Measurements from ENCODE around the gene AGBL3. TPM values are rescaled to one million over a fixed set of nuclear protein-coding genes. Genes with fewer than 3 reads are reported as not detected.

The AGBL3 gene
- total RNA-seq, 1 donor: 2.2 TPM

DNA sequence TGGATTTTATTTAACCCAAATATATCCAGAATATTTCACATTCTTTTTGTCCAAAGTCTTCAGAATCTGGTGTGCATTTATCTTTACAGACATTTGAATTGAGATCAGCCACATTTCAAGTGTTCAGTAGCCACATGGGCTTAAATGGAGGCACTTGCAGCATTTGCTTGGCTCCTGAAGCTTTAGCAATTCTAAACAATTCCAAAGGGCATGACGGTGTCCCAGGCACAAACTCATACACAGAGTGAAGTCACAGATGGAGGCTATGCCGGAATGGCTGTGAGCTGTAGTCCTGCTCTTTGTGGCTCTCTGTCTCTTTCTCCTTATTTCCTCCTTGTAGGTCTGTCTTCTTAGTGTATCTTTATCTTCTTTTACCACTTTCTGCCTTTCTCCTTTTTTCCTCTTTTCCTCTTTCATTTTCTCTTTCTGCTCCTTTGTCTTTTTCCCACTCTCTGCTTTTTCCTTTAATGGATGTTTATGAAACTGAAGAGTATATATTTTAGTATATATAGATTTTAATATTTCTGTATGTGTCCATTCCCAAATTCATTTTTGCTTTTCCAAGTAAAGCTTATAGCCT, 7.7 kb downstream of the AGBL3 start:
- H3K4me1 ChIP-seq (ENCODE audit: insufficient read depth, low read length): peaks cover 19% of the 10 kb centered on the region
- no peaks in the 10 kb centered on the region for H3K79me2 ChIP-seq (ENCODE audit: insufficient read depth, low read length)
- H3K27ac ChIP-seq (ENCODE audit: low read depth, low read length): no peak overlapping the region
- H3K4me3 ChIP-seq (ENCODE audit: insufficient read depth, low read length): no peak overlapping the region
- TF ChIP-seq, protein P1, sequence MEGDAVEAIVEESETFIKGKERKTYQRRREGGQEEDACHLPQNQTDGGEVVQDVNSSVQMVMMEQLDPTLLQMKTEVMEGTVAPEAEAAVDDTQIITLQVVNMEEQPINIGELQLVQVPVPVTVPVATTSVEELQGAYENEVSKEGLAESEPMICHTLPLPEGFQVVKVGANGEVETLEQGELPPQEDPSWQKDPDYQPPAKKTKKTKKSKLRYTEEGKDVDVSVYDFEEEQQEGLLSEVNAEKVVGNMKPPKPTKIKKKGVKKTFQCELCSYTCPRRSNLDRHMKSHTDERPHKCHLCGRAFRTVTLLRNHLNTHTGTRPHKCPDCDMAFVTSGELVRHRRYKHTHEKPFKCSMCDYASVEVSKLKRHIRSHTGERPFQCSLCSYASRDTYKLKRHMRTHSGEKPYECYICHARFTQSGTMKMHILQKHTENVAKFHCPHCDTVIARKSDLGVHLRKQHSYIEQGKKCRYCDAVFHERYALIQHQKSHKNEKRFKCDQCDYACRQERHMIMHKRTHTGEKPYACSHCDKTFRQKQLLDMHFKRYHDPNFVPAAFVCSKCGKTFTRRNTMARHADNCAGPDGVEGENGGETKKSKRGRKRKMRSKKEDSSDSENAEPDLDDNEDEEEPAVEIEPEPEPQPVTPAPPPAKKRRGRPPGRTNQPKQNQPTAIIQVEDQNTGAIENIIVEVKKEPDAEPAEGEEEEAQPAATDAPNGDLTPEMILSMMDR (IDR thresholded peaks at IDR 0.05; ENCODE audit: extremely low read depth, low read depth, low read length): no peak
- DNase-seq (ENCODE audit: insufficient read length, low spot score, missing footprints): no peak
- H4K20me1 ChIP-seq (ENCODE audit: insufficient read depth, low read length): no peaks in the 10 kb centered on the region
- H3K27me3 ChIP-seq (ENCODE audit: insufficient read depth, low read length): no peaks in the 10 kb centered on the region
- H3K4me2 ChIP-seq (ENCODE audit: insufficient read depth, low read length): no peak overlapping the region
- no peak overlapping the region for H2AFZ ChIP-seq (ENCODE audit: low read length)
- H3K36me3 ChIP-seq (ENCODE audit: insufficient read depth, low read length): peaks cover 4% of the 10 kb centered on the region
- no peaks in the 10 kb centered on the region for H3K9me3 ChIP-seq (ENCODE audit: low read depth, low read length)

DNA sequence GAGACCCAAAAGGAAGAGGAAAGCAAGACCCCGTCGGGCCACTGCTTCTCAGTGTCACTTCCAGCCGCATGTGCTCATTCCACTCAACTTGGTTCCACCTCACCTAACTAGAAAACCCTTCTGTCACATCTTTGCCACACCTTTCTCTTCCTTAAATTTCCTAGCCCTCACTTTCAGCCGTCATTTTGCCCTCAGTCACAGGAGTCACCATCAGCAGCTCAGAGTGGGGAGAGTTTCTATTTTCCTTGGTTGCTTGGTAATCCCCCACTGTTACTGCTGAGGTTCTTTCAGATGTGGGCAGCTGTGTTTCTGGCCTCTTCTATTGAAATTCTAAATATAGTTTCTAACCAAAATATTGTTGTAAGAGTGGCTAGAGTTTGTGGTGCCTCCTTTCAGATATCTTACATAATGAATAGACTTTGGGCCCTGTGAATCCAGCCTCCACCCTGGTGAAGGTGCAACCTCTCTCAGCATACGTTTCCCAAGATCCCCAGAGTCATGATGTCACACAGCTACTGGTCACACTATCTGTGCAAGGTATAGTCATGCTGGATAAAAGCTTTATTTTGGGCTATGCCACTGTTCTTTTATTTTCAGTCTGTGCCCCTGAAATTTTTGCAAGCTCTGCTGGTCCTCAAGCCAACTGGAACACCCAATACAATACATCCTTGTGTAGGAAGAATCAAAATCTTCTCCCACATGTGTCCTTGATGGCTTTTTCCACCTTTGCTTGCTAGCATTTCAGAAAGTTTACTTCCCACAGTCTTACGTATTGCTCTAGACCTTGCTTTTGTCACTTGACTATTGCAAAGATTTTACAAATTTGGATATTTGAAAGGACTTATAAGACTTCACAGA, 9.2 kb downstream of the AGBL3 start:
- peaks cover 19% of the 10 kb centered on the region for H3K4me1 ChIP-seq (ENCODE audit: insufficient read depth, low read length)

DNA sequence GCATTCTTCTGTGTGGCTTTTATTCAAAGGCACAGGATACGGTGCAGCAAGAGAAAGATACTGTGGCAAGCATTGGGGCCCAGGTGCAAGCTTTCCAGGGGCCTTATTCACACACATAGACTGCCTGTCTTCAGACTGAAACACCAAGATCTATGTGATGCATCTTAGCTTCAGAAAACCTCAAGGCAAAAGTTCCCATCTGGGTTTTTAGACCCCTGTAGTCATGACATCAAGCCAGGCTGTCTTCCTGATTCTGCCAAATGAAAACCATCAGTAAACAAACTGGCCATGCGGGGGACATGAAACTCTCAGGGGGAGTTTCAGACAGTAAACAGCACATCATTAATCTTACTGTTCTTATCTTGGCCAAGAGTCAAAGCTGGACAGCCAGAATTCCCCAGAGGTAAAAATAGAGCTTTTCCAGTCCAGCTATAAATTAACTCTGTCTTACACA, 9.8 kb downstream of the AGBL3 start:
- Histone ChIP-seq H3K4me2 (ENCODE audit: insufficient read depth, low read length) (no peak overlapping the region), H3K4me1 (ENCODE audit: insufficient read depth, low read length) (peaks cover 14% of the 10 kb centered on the region), H3K9me3 (ENCODE audit: low read depth, low read length) (no peaks in the 10 kb centered on the region), H3K36me3 (ENCODE audit: insufficient read depth, low read length) (no peaks in the 10 kb centered on the region), H2AFZ (ENCODE audit: low read length) (no peak overlapping the region), H3K4me3 (ENCODE audit: insufficient read depth, low read length) (no peak overlapping the region), H4K20me1 (ENCODE audit: insufficient read depth, low read length) (no peaks in the 10 kb centered on the region), H3K27me3 (ENCODE audit: insufficient read depth, low read length) (no peaks in the 10 kb centered on the region), H3K27ac (ENCODE audit: low read depth, low read length) (no peak overlapping the region), H3K79me2 (ENCODE audit: insufficient read depth, low read length) (no peaks in the 10 kb centered on the region)
- DNase-seq (ENCODE audit: insufficient read length, low spot score, missing footprints): no peak
- TF ChIP-seq, protein P1 (IDR thresholded peaks at IDR 0.05; ENCODE audit: extremely low read depth, low read depth, low read length): no peak

More for the DNA sequence above, 9.2 kb downstream of the AGBL3 start:
- Histone ChIP-seq H3K4me3 (ENCODE audit: insufficient read depth, low read length) (no peak overlapping the region), H4K20me1 (ENCODE audit: insufficient read depth, low read length) (no peaks in the 10 kb centered on the region), H3K27ac (ENCODE audit: low read depth, low read length) (no peak overlapping the region), H3K4me2 (ENCODE audit: insufficient read depth, low read length) (no peak overlapping the region), H2AFZ (ENCODE audit: low read length) (no peak overlapping the region), H3K79me2 (ENCODE audit: insufficient read depth, low read length) (no peaks in the 10 kb centered on the region), H3K27me3 (ENCODE audit: insufficient read depth, low read length) (no peaks in the 10 kb centered on the region), H3K9me3 (ENCODE audit: low read depth, low read length) (no peaks in the 10 kb centered on the region), H3K36me3 (ENCODE audit: insufficient read depth, low read length) (no peaks in the 10 kb centered on the region)
- TF ChIP-seq, protein P1 (IDR thresholded peaks at IDR 0.05; ENCODE audit: extremely low read depth, low read depth, low read length): no peak
- no peak for DNase-seq (ENCODE audit: insufficient read length, low spot score, missing footprints)

DNA sequence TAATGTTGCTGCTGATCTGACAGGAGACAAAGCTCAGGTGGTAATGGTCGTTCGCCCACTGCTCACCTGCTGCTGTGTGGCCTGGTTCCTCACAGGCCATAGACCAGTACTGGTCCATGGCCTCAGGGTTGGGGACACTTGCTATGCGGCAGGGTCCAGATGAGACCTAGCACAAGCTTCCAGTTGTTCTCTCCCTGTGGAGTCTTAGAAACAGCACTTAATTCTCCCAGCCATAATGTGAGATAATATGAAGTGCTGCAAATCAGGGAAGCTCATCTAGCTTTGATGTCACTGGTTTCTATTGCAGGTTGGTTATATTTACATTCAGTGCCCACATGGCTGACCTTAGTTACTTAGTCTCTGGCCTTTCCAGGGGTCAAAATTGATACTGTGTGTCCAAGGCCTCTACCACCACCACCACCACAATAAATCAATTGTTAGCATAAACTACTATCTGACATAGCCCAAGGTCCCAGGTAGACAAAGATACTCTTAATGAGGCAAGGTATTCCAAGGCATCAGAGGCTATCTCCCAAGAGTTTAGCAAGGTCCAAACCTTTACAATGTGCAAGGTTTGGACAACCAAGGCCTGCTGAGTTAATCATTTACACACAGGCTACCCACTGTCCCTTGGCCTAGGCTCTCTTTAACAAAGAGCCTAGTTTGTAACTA, 11.0 kb downstream of the AGBL3 start:
- Histone ChIP-seq H3K27ac (ENCODE audit: low read depth, low read length) (no peak overlapping the region), H2AFZ (ENCODE audit: low read length) (no peak overlapping the region), H3K4me3 (ENCODE audit: insufficient read depth, low read length) (no peak overlapping the region), H3K4me2 (ENCODE audit: insufficient read depth, low read length) (no peak overlapping the region), H3K4me1 (ENCODE audit: insufficient read depth, low read length) (peaks cover 2% of the 10 kb centered on the region), H3K79me2 (ENCODE audit: insufficient read depth, low read length) (no peaks in the 10 kb centered on the region), H3K27me3 (ENCODE audit: insufficient read depth, low read length) (no peaks in the 10 kb centered on the region), H3K9me3 (ENCODE audit: low read depth, low read length) (no peaks in the 10 kb centered on the region), H4K20me1 (ENCODE audit: insufficient read depth, low read length) (no peaks in the 10 kb centered on the region), H3K36me3 (ENCODE audit: insufficient read depth, low read length) (no peaks in the 10 kb centered on the region)
- DNase-seq (ENCODE audit: insufficient read length, low spot score, missing footprints): no peak
- TF ChIP-seq, protein P1 (IDR thresholded peaks at IDR 0.05; ENCODE audit: extremely low read depth, low read depth, low read length): no peak

Measured in osteoblast (primary cell).